ENCODE results near the gene NME8. TPM values are rescaled to one million over a fixed set of nuclear protein-coding genes. Genes with fewer than 3 reads are reported as not detected.

The NME8 gene
- total RNA-seq, 1 donor from 2014 or later, result not detected

DNA sequence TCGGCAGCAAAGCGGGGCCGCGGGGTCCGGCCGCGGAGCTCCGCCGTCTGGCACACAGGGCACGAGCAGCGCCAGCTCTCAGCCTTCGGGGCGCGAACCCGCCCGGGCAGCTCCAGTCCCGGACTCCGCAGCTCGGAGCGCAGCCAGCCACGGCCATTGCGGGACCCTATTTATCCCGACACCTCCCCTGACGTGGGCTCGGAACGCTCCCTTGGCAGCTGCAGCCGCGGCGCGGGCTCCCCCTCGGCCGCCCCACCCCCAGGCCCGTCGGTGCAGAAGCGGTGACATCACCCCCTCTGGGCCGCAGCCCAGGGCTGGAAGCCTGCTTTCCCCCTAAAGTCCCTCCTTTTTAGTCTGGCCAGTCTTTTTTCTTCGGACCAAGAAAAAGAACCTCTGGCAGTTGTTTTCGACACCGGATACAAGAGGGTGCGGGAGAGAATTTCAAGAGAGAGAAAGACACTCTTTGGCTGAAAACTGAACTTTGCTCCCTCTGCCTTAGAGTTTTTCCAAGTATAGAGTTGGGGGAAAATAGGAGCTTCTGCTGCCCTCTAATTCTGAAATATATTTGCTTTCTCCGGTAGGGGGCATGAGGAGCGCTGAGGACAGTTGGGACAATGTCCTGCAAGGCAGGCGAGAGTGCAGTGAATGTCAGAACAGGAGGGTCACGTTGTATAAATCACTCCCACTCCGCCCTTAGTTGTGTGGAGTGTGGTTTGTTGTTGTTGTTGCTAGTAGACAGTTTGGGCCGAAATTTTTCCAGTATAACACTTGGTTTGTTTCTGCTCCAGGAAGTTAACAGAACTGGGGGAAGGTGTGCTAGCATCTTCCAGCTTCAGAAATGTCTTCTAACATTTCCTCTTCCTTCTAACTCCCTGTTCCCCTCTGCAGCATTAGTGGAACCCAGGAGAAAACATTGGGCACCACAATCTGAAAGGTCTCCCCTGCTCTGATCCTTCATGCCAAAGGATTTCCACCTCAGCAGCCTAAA, 68.6 kb downstream of the NME8 start, which contains the start of gene SFRP4:
Gene SFRP4 (minus strand): TSS at position 145 of the 988 bp plus-strand sequence. CDS start 280 bp downstream, outside the sequence.
- H3K27me3 ChIP-seq (ENCODE audit: control insufficient read depth, insufficient read depth, low read length), result peaks cover 14% of the 10 kb centered on the region
- no peak within 1 kb of the TSS for H3K4me3 ChIP-seq (ENCODE audit: low read depth, low read length)
- no peaks in the 10 kb centered on the region for H3K36me3 ChIP-seq (ENCODE audit: control insufficient read depth, insufficient read depth, low read length)
- peak; percentile 38 for DNase-seq (ENCODE audit: low read depth)
- FAIRE-seq, result peak; percentile 84
- TF ChIP-seq, protein P1, sequence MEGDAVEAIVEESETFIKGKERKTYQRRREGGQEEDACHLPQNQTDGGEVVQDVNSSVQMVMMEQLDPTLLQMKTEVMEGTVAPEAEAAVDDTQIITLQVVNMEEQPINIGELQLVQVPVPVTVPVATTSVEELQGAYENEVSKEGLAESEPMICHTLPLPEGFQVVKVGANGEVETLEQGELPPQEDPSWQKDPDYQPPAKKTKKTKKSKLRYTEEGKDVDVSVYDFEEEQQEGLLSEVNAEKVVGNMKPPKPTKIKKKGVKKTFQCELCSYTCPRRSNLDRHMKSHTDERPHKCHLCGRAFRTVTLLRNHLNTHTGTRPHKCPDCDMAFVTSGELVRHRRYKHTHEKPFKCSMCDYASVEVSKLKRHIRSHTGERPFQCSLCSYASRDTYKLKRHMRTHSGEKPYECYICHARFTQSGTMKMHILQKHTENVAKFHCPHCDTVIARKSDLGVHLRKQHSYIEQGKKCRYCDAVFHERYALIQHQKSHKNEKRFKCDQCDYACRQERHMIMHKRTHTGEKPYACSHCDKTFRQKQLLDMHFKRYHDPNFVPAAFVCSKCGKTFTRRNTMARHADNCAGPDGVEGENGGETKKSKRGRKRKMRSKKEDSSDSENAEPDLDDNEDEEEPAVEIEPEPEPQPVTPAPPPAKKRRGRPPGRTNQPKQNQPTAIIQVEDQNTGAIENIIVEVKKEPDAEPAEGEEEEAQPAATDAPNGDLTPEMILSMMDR (IDR thresholded peaks at IDR 0.05; ENCODE audit: insufficient read depth, low read length, severe bottlenecking), result peak; percentile 66

DNA sequence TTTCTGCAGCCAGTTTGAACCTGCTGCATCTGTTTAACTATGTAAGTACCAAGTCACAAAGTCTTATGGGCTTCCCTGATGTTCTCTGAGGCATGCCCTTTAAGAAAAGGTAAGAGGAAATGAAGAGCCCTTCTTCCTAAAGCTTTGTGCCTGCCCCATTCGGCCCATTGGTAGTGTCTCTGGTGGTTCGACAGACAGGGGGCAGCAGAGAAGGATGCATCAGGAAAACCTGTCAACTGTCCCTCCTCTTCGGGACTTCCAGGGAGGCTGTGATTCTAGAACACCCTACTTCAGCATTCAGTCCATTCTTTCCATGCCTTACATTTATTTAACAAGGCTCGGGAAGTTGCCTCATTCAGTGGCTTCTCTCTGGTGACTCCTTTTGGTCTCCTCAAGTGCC, 70.1 kb downstream of the NME8 start:
- no peak overlapping the region for H3K4me3 ChIP-seq (ENCODE audit: low read depth, low read length)
- no peak for FAIRE-seq
- DNase-seq (ENCODE audit: low read depth), result no peak
- H3K36me3 ChIP-seq (ENCODE audit: control insufficient read depth, insufficient read depth, low read length), result no peaks in the 10 kb centered on the region
- peaks cover 14% of the 10 kb centered on the region for H3K27me3 ChIP-seq (ENCODE audit: control insufficient read depth, insufficient read depth, low read length)
- TF ChIP-seq, protein P1 (IDR thresholded peaks at IDR 0.05; ENCODE audit: insufficient read depth, low read length, severe bottlenecking), result no peak

DNA sequence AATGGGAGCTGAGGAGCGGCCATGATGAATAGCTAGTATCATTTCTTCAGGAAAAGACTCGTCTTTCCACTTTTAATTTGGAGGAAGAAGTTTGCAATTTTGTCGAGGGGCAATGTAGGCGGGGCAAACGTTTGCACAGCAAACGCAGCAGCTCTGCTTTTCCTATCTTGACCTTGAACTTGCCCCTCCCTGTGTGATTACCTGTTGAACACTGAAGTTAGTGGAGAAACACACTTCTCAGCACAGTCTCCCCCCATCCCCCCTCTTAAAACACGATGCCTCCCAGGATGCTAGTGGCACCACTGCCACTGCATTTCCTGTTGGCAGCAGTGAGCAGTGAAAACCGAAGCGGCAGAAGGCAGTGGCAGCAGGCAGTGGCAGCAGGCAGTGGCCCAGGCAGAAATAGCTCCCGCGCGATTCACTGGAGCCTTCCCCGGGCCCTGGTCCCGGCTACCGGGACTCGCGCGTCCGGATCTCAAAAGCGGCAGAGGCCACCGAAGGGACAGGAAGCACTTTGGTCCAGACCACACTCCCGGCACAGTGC, 72.0 kb downstream of the NME8 start, which contains the start of gene EPDR1:
Gene EPDR1 (plus strand): TSS at position 336 of the 544 bp plus-strand sequence. CDS start 300 bp downstream, outside the sequence.
- TF ChIP-seq, protein P1 (IDR thresholded peaks at IDR 0.05; ENCODE audit: insufficient read depth, low read length, severe bottlenecking), result peak; percentile 43
- FAIRE-seq, result no peak
- DNase-seq (ENCODE audit: low read depth), result peak; percentile 36
- Histone ChIP-seq H3K36me3 (ENCODE audit: control insufficient read depth, insufficient read depth, low read length) (no peaks in the 10 kb centered on the region), H3K4me3 (ENCODE audit: low read depth, low read length) (peak within 1 kb of the TSS; percentile 62), H3K27me3 (ENCODE audit: control insufficient read depth, insufficient read depth, low read length) (peaks cover 14% of the 10 kb centered on the region)

DNA sequence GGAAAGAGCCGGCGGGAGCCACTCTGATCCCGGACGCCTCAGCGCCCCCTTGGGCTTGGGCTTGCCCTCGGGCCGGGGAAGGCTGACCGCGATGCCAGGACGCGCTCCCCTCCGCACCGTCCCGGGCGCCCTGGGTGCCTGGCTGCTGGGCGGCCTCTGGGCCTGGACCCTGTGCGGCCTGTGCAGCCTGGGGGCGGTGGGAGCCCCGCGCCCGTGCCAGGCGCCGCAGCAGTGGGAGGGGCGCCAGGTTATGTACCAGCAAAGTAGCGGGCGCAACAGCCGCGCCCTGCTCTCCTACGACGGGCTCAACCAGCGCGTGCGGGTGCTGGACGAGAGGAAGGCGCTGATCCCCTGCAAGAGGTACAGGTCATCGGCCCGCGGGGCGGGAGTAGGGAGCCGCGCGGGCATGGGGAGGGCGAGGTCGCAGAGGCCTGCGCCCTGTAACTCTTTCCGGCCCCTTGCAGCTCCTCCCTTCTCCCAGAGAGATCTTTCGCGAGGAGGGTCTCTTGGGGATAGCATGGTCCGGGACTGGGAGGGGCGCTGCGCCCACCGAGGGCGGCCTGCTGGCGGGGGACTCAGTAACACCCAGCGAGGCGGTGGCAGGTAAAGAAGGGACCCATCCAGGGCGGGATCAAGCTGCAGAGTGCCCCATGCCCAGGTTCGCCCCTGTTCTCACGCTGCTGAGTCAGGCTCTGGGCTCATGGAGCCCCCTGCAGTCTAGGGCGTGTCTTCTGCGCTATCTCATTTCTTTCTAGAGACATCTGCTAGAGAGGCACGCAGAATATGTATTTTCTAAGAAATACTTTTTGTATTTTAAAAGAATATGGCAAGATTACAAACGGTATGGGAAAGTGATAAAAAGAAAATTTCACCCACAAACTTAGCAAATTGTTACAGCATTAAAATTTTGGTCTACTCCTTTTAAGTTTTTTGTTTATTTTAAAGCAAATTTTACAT, 72.7 kb downstream of the NME8 start:
- TF ChIP-seq, protein P1 (IDR thresholded peaks at IDR 0.05; ENCODE audit: insufficient read depth, low read length, severe bottlenecking), result no peak
- Histone ChIP-seq H3K4me3 (ENCODE audit: low read depth, low read length) (peak overlapping the region; percentile 62), H3K27me3 (ENCODE audit: control insufficient read depth, insufficient read depth, low read length) (peaks cover 8% of the 10 kb centered on the region), H3K36me3 (ENCODE audit: control insufficient read depth, insufficient read depth, low read length) (no peaks in the 10 kb centered on the region)
- DNase-seq (ENCODE audit: low read depth) (no peak), FAIRE-seq (no peak)

DNA sequence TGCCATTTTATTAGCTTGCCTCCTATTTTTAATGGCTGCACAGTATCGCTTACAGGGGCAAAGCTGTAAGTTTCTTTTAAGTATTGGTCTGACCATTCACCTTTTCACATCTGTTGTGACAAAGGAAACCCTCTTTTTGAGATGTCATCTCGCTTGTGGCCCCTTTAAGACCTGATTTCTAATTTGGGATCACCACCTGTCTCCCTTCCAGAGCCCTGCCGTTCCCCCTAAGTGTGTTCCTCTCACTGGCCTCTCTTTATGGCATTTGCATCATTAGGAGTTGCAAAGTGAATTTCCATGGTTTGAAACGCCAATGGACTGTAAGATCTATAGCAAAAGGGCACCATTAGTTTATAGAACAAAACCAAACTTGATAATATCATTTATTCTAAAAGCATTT, 73.5 kb downstream of the NME8 start:
- TF ChIP-seq, protein P1 (IDR thresholded peaks at IDR 0.05; ENCODE audit: insufficient read depth, low read length, severe bottlenecking), result no peak
- Histone ChIP-seq H3K27me3 (ENCODE audit: control insufficient read depth, insufficient read depth, low read length) (peaks cover 5% of the 10 kb centered on the region), H3K36me3 (ENCODE audit: control insufficient read depth, insufficient read depth, low read length) (no peaks in the 10 kb centered on the region), H3K4me3 (ENCODE audit: low read depth, low read length) (no peak overlapping the region)
- DNase-seq (ENCODE audit: low read depth) (no peak), FAIRE-seq (no peak)
